IMR-90 (cell line): Measurements from ENCODE around the gene LGI1. TPM values are rescaled to one million over a fixed set of nuclear protein-coding genes. Genes with fewer than 3 reads are reported as not detected.

Experiments
- ATAC-seq: fragments of 200-7000 bp; cut with Tn5 transposase; 2 replicates; pipeline ENCODE4 v1.9.1; 2020; ENCODE audit warnings: low read depth, mild to moderate bottlenecking, moderate library complexity
- BruUV-seq: library from RNA; stranded (reverse); fragments of 400-500 nt; replicated peaks from 2 replicates; lab custom pipeline; 2021; lab: Mats Ljungman, UMichigan
- CTCF ChIA-PET: fragments of 300-600 bp; formaldehyde crosslinking; extraction: SDS; loops from one replicate; lab custom pipeline; 2021; ENCODE audit warnings: antibody characterized with exemption; lab: Yijun Ruan, JAX
- POLR2A ChIA-PET: fragments of 300-600 bp; sonication (Branson Sonifier 250); formaldehyde crosslinking; loops from one replicate; lab custom pipeline; 2022; ENCODE audit warnings: antibody characterized with exemption; ENCODE audit not compliant: unreplicated experiment; lab: Charles Lee
- DNase-seq: peaks from one replicate; pipeline ENCODE4 v3.0.0; 2013
- H2AFZ ChIP-seq: replicated peaks from 2 replicates; pipeline ENCODE3; 2013; ENCODE audit warnings: low read length, mild to moderate bottlenecking; ENCODE audit not compliant: poor library complexity
- H2AK5ac ChIP-seq: 2 replicates; pipeline ENCODE4 v1.6.1; 2013; ENCODE audit warnings: low read depth, low read length, inconsistent platforms
- H2AK9ac ChIP-seq: replicated peaks from 2 replicates; pipeline ENCODE3; 2013; ENCODE audit warnings: mild to moderate bottlenecking, low read depth, low read length, moderate library complexity; ENCODE audit not compliant: poor library complexity
- H2BK120ac ChIP-seq: 2 replicates; pipeline ENCODE4 v1.6.1; 2013; ENCODE audit warnings: low read depth, low read length, inconsistent platforms
- H2BK15ac ChIP-seq: 3 replicates; pipeline ENCODE4 v1.6.1; 2013; ENCODE audit warnings: low read depth, low read length, inconsistent platforms
- H2BK20ac ChIP-seq: 2 replicates; pipeline ENCODE4 v1.6.1; 2013; ENCODE audit warnings: low read depth, mild to moderate bottlenecking, inconsistent platforms, low read length, moderate library complexity
- H2BK5ac ChIP-seq: 2 replicates; pipeline ENCODE4 v1.6.1; 2013; ENCODE audit warnings: mild to moderate bottlenecking, low read depth, low read length, inconsistent platforms; ENCODE audit not compliant: poor library complexity, severe bottlenecking
- H3K14ac ChIP-seq: replicated peaks from 2 replicates; pipeline ENCODE4 v1.6.1; 2013; ENCODE audit warnings: low read depth, low read length, inconsistent platforms
- H3K18ac ChIP-seq: 2 replicates; pipeline ENCODE4 v1.6.1; 2013; ENCODE audit warnings: low read depth, low read length, control low read depth
- H3K23ac ChIP-seq: 2 replicates; pipeline ENCODE4 v1.6.1; 2013; ENCODE audit warnings: low read depth, low read length, inconsistent platforms
- H3K27ac ChIP-seq: 2 replicates; pipeline ENCODE4 v1.5.1; 2013; ENCODE audit warnings: mild to moderate bottlenecking, control low read depth, low read length; ENCODE audit not compliant: insufficient read depth
- H3K27me3 ChIP-seq: 2 replicates; pipeline ENCODE4 v1.6.1; 2013; ENCODE audit warnings: low read length; ENCODE audit not compliant: control insufficient read depth, insufficient read depth
- H3K36me3 ChIP-seq: 2 replicates; pipeline ENCODE4 v1.6.1; 2013; ENCODE audit warnings: low read length, mixed read lengths; ENCODE audit not compliant: control insufficient read depth, insufficient read depth
- H3K4ac ChIP-seq: 2 replicates; pipeline ENCODE4 v1.6.1; 2013; ENCODE audit warnings: low read depth, low read length, inconsistent platforms
- H3K4me1 ChIP-seq: 2 replicates; pipeline ENCODE4 v1.6.1; 2013; ENCODE audit warnings: low read length, mixed read lengths; ENCODE audit not compliant: control insufficient read depth, insufficient read depth
- H3K4me2 ChIP-seq: 2 replicates; pipeline ENCODE4 v1.6.1; 2013; ENCODE audit warnings: low read depth, mild to moderate bottlenecking, control low read depth, low read length, moderate library complexity
- H3K4me3 ChIP-seq: 2 replicates; pipeline ENCODE4 v1.5.1; 2013; ENCODE audit warnings: low read depth, mild to moderate bottlenecking, control low read depth, low read length, moderate library complexity; ENCODE audit not compliant: insufficient read depth
- H3K56ac ChIP-seq: 2 replicates; pipeline ENCODE4 v1.6.1; 2013; ENCODE audit warnings: low read length, inconsistent platforms; ENCODE audit not compliant: insufficient read depth; ENCODE audit errors: extremely low read depth
- H3K79me1 ChIP-seq, 2 experiments: 2 replicates each; pipeline ENCODE4 v1.6.1; 2013; ENCODE audit warnings: low read length in 2 of 2, inconsistent platforms in 1 of 2, low read depth in 1 of 2
- H3K9ac ChIP-seq: 2 replicates; pipeline ENCODE4 v1.6.1; 2013; ENCODE audit warnings: low read depth, low read length, control low read depth
- H3K9me1 ChIP-seq: 2 replicates; pipeline ENCODE4 v1.6.1; 2013; ENCODE audit warnings: low read length, inconsistent platforms; ENCODE audit not compliant: insufficient read depth
- H3K9me3 ChIP-seq: 2 replicates; pipeline ENCODE4 v1.6.1; 2013; ENCODE audit warnings: low read length; ENCODE audit not compliant: control insufficient read depth, insufficient read depth
- H4K20me1 ChIP-seq: 2 replicates; pipeline ENCODE4 v1.6.1; 2013; ENCODE audit warnings: low read length, inconsistent platforms; ENCODE audit not compliant: insufficient read depth
- H4K5ac ChIP-seq: 2 replicates; pipeline ENCODE4 v1.6.1; 2013; ENCODE audit warnings: mild to moderate bottlenecking, low read depth, low read length, control low read depth
- H4K8ac ChIP-seq, 2 experiments: 2 replicates each; pipeline ENCODE4 v1.6.1; 2013; ENCODE audit warnings: low read depth in 2 of 2, low read length in 2 of 2, control low read depth in 1 of 2, inconsistent platforms in 1 of 2
- H4K91ac ChIP-seq: 2 replicates; pipeline ENCODE4 v1.6.1; 2013; ENCODE audit warnings: low read depth, low read length, inconsistent platforms; ENCODE audit not compliant: insufficient read depth
- BHLHE40 ChIP-seq: fragments of 150-350 bp; IDR thresholded peaks from 2 replicates; pipeline ENCODE4 v1.6.1; 2016; ENCODE audit warnings: mild to moderate bottlenecking, low read depth, low read length
- CEBPB ChIP-seq: IDR thresholded peaks from 2 replicates; pipeline ENCODE4 v1.6.1; 2012; ENCODE audit warnings: low read depth, low read length, improper control_type of control experiment
- CHD1 ChIP-seq: IDR thresholded peaks from 2 replicates; pipeline ENCODE4 v1.6.1; 2012; ENCODE audit warnings: low read depth, low read length, improper control_type of control experiment
- ELK1 ChIP-seq: fragments of 150-350 bp; IDR thresholded peaks from 2 replicates; pipeline ENCODE4 v1.6.1; 2016; ENCODE audit warnings: low read depth, mild to moderate bottlenecking, low read length, moderate library complexity, borderline replicate concordance
- FOS ChIP-seq: fragments of 150-350 bp; IDR thresholded peaks from 2 replicates; pipeline ENCODE4 v1.6.1; 2016; ENCODE audit warnings: low read depth, low read length
- MAFK ChIP-seq: IDR thresholded peaks from 2 replicates; pipeline ENCODE4 v1.6.1; 2012; ENCODE audit warnings: low read depth, low read length, improper control_type of control experiment
- MAZ ChIP-seq: IDR thresholded peaks from 2 replicates; pipeline ENCODE4 v1.6.1; 2012; ENCODE audit warnings: low read depth, mild to moderate bottlenecking, low read length, improper control_type of control experiment, moderate library complexity, borderline replicate concordance
- MXI1 ChIP-seq: IDR thresholded peaks from 2 replicates; pipeline ENCODE4 v1.6.1; 2012; ENCODE audit warnings: low read depth, mild to moderate bottlenecking, low read length, moderate library complexity, borderline replicate concordance
- NFE2L2 ChIP-seq: fragments of 150-350 bp; IDR thresholded peaks from 2 replicates; pipeline ENCODE4 v1.6.1; 2016; ENCODE audit warnings: low read depth, mild to moderate bottlenecking, low read length
- POLR2A ChIP-seq: IDR thresholded peaks from 2 replicates; pipeline ENCODE4 v1.6.1; 2012; ENCODE audit warnings: mild to moderate bottlenecking, low read depth, low read length
- RAD21 ChIP-seq: IDR thresholded peaks from 2 replicates; pipeline ENCODE4 v1.6.1; 2012; ENCODE audit warnings: low read length, improper control_type of control experiment
- RCOR1 ChIP-seq: IDR thresholded peaks from 2 replicates; pipeline ENCODE4 v1.6.1; 2012; ENCODE audit warnings: mild to moderate bottlenecking, low read length, improper control_type of control experiment; ENCODE audit not compliant: insufficient replicate concordance
- RFX5 ChIP-seq: IDR thresholded peaks from 2 replicates; pipeline ENCODE4 v1.8.0; 2012; ENCODE audit warnings: low read depth, mild to moderate bottlenecking, low read length, moderate library complexity
- SMC3 ChIP-seq: fragments of 150-350 bp; IDR thresholded peaks from 2 replicates; pipeline ENCODE4 v1.6.1; 2016; ENCODE audit warnings: low read depth, mild to moderate bottlenecking, antibody characterized with exemption, low read length, moderate library complexity
- USF2 ChIP-seq: fragments of 150-350 bp; IDR thresholded peaks from 2 replicates; pipeline ENCODE4 v1.6.1; 2017; ENCODE audit warnings: mild to moderate bottlenecking, antibody characterized with exemption, low read length, low read depth
- WGBS, 2 experiments: methylation state at CpG; one replicate each; pipeline versions ENCODE4 v1.1.5 to v1.1.7; 2013; ENCODE audit warnings: missing lambda C conversion rate in 2 of 2; ENCODE audit not compliant: insufficient read length in 1 of 2; ENCODE audit errors: extremely low coverage in 2 of 2; 5-methylcytosine and 5-hydroxymethylcytosine counted together
- dilution Hi-C: fragments of 300-500 bp; cut with HindIII; formaldehyde crosslinking; loops from one replicate; pipeline ENCODE4 v1.14.3; 2018; ENCODE audit warnings: low sequenced_read_pairs; ENCODE audit not compliant: unreplicated experiment
- in situ Hi-C: fragments of 300-500 bp; cut with MboI; formaldehyde crosslinking; loops from 3 replicates; pipeline ENCODE4 v1.14.3; 2019; ENCODE audit warnings: low sequenced_read_pairs, inconsistent platforms, mixed read lengths
- intact Hi-C: fragments of 100-400 bp; cut with micrococcal nuclease; formaldehyde crosslinking; loops from 2 replicates; pipeline ENCODE4 v1.10.0; 2022
- polyA plus RNA-seq, 3 experiments: library from polyadenylated mRNA; depleted of rRNA; stranded (reverse); fragments of >200 nt; gene quantifications; 2 replicates each; pipeline ENCODE4 v1.2.3, GENCODE V29; 2012; ENCODE audit warnings: low replicate concordance in 1 of 3
- total RNA-seq: library from RNA; depleted of rRNA; stranded (reverse); fragments of >200 nt; gene quantifications from 2 replicates; pipeline ENCODE4 v1.2.3, GENCODE V29; 2012
- TF ChIP-seq, protein P1 (sequence below): conservative IDR thresholded peaks from 2 replicates; pipeline ENCODE4 v1.5.1; 2012; ENCODE audit warnings: mild to moderate bottlenecking, low read depth, low read length, improper control_type of control experiment

The LGI1 gene
- total and polyA plus RNA-seq, 2 of the 4 experiments (the other 2 are of a cell fraction), result not detected

DNA sequence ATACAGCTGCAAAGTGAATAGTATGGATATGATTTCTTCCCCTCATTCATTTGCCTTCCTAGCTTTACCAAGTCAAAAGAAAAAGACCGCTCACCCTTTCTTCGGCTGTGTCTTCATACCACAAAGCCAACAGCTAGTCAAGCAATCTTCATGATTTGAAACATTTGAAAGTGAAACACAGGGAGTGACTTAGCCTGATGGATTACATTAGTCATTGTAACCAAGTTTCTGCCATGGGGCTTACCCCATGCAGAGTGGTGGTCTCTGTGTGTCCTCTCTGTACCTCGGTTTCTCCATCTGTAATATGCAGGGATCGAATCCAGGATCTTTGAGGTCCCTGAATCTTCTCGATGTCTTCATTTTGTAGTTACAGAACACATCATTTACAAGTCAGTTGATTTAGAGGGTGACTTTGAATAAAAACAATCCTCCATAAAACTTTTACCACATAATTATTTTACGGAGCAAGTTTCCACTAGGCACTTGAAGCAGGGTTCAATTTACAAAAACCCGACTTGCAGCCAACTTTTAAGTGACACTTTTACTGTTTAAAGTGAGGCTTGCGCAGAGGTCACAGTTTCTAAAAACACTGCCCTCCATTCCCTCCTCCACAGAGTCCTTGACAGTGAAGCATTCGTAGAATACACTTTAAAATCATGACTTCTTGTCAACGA lies 2.2 kb upstream of the LGI1 start:
- Histone ChIP-seq H3K14ac (no peak overlapping the region), H3K27me3 (peaks cover 50% of the 10 kb centered on the region), H3K36me3 (no peaks in the 10 kb centered on the region), H4K91ac (no peak overlapping the region), H3K4ac (no peak overlapping the region), H3K4me1 (no peaks in the 10 kb centered on the region), H4K8ac (no peak overlapping the region), H3K9ac (no peak overlapping the region), H2AFZ (no peak overlapping the region), H2AK5ac (no peak overlapping the region), H3K4me2 (peak overlapping the region; percentile 44; the same call in 1 of the 2 replicates), H4K5ac (no peak overlapping the region), H4K20me1 (no peaks in the 10 kb centered on the region), H2BK120ac (no peak overlapping the region), H2BK5ac (no peak overlapping the region), H3K56ac (no peak overlapping the region), H3K18ac (no peak overlapping the region), H3K9me1 (no peaks in the 10 kb centered on the region), H3K79me1 (no peaks in the 10 kb centered on the region), H2AK9ac (no peak overlapping the region), H2BK15ac (no peak overlapping the region), H3K23ac (no peak overlapping the region), H3K4me3 (no peak overlapping the region), H3K9me3 (no peaks in the 10 kb centered on the region), H2BK20ac (no peak overlapping the region), H3K27ac (no peak overlapping the region)
- in situ Hi-C loops, result no loop called here
- ATAC-seq (no peak), DNase-seq (no peak)
- dilution Hi-C loops, result no loop called here
- ChIA-PET CTCF (no interaction called here), POLR2A (no interaction called here)
- intact Hi-C loops, result no loop called here
- BruUV-seq, result no TSS peak
- 25% methylated on average over 4 of the region's 10 CpGs; no CpG with 5 or more reads in 1 of the 2 experiments for WGBS, 2 experiments
- TF ChIP-seq RCOR1 (no peak), MAFK (no peak), FOS (no peak), BHLHE40 (no peak), CEBPB (no peak), USF2 (no peak), CHD1 (no peak), NFE2L2 (no peak), MAZ (no peak), RFX5 (no peak), SMC3 (no peak), ELK1 (no peak), MXI1 (no peak), POLR2A (no peak), RAD21 (no peak)
- TF ChIP-seq, protein P1, sequence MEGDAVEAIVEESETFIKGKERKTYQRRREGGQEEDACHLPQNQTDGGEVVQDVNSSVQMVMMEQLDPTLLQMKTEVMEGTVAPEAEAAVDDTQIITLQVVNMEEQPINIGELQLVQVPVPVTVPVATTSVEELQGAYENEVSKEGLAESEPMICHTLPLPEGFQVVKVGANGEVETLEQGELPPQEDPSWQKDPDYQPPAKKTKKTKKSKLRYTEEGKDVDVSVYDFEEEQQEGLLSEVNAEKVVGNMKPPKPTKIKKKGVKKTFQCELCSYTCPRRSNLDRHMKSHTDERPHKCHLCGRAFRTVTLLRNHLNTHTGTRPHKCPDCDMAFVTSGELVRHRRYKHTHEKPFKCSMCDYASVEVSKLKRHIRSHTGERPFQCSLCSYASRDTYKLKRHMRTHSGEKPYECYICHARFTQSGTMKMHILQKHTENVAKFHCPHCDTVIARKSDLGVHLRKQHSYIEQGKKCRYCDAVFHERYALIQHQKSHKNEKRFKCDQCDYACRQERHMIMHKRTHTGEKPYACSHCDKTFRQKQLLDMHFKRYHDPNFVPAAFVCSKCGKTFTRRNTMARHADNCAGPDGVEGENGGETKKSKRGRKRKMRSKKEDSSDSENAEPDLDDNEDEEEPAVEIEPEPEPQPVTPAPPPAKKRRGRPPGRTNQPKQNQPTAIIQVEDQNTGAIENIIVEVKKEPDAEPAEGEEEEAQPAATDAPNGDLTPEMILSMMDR, result no peak
